Fibroblast of lung (primary cell): ENCODE data around the gene SLC39A7.

Experiments
- CTCF ChIP-seq, 2 donors: IDR thresholded peaks in 1 of 2; conservative IDR thresholded peaks in 1 of 2; 1 replicate in 1 of 2; 2 replicates in 1 of 2; pipeline ENCODE4 v1.5.1; 2011 to 2012; ENCODE audit warnings: low read length in 2 of 2, control low read depth in 1 of 2, inconsistent platforms in 1 of 2, low read depth in 1 of 2, mild to moderate bottlenecking in 1 of 2
- EZH2 ChIP-seq: IDR thresholded peaks from 2 replicates; pipeline ENCODE4 v1.5.1; 2012; ENCODE audit warnings: low read length, control low read depth, mild to moderate bottlenecking; ENCODE audit errors: missing control alignments

- no peak for TF ChIP-seq CTCF (conservative IDR thresholded peaks at IDR 0.05 in 1 of 2, IDR thresholded peaks at IDR 0.05 in 1 of 2; ENCODE audit: low read depth in 1 of 2, low read length in 2 of 2)
- no peak for TF ChIP-seq EZH2
These were observed 14.8 kb downstream of the SLC39A7 start for GRCh38 chr6:33215271-33216116.
